ENCODE data around the gene ST8SIA4.

DNA sequence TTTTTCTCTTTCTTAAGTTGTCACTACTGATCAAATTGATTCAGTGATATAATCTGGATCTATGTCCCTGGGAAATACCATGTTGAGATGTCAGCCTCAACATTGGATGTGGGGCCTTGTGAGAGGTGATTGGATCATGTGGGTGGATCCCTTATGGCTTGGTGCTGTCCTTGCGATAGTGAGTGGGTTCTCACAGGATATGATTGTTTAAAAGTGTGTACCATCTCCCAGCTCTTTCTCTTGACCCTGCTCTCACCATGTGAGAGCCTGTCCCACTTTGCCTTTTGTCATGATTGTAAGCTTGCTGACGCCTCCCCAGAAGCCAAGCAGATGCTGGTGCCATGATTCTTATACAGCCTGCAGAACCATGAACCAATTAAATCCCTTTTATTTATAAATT, 68.6 kb downstream of the ST8SIA4 start:
- TF ChIP-seq, protein P1, sequence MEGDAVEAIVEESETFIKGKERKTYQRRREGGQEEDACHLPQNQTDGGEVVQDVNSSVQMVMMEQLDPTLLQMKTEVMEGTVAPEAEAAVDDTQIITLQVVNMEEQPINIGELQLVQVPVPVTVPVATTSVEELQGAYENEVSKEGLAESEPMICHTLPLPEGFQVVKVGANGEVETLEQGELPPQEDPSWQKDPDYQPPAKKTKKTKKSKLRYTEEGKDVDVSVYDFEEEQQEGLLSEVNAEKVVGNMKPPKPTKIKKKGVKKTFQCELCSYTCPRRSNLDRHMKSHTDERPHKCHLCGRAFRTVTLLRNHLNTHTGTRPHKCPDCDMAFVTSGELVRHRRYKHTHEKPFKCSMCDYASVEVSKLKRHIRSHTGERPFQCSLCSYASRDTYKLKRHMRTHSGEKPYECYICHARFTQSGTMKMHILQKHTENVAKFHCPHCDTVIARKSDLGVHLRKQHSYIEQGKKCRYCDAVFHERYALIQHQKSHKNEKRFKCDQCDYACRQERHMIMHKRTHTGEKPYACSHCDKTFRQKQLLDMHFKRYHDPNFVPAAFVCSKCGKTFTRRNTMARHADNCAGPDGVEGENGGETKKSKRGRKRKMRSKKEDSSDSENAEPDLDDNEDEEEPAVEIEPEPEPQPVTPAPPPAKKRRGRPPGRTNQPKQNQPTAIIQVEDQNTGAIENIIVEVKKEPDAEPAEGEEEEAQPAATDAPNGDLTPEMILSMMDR (IDR thresholded peaks at IDR 0.05): no peak
- no peak for TF ChIP-seq POLR2A (IDR thresholded peaks at IDR 0.05)
